Muscle of leg (tissue), 11 donors: ENCODE data around the gene SRGAP3. TPM values are rescaled to one million over a fixed set of nuclear protein-coding genes. Genes with fewer than 3 reads are reported as not detected.
A peak's percentile ranks its signal among the peaks of the same experiment; 100 is the strongest.

Experiments
- DNase-seq: peaks from one replicate; pipeline ENCODE4 v3.0.0; 2013
- H3K27ac ChIP-seq: one replicate; pipeline ENCODE4 v1.5.1; 2013; ENCODE audit warnings: mild to moderate bottlenecking, low read length, control low read depth
- H3K27me3 ChIP-seq: one replicate; pipeline ENCODE4 v1.6.1; 2013; ENCODE audit warnings: low read length; ENCODE audit not compliant: control insufficient read depth, insufficient read depth
- H3K36me3 ChIP-seq: one replicate; pipeline ENCODE4 v1.6.1; 2013; ENCODE audit warnings: low read length; ENCODE audit not compliant: control insufficient read depth, insufficient read depth
- H3K4me1 ChIP-seq: one replicate; pipeline ENCODE4 v1.6.1; 2013; ENCODE audit warnings: low read length; ENCODE audit not compliant: control insufficient read depth, insufficient read depth
- H3K4me3 ChIP-seq: one replicate; pipeline ENCODE4 v1.5.1; 2013; ENCODE audit warnings: low read length, control low read depth
- H3K9me3 ChIP-seq: replicated peaks from 2 replicates; pipeline ENCODE4 v1.6.1; 2013; ENCODE audit warnings: low read depth, low read length; ENCODE audit not compliant: control insufficient read depth
- WGBS: methylation state at CpG from one replicate; pipeline ENCODE4 v1.1.5; 2013; ENCODE audit warnings: missing lambda C conversion rate; ENCODE audit not compliant: insufficient coverage; 5-methylcytosine and 5-hydroxymethylcytosine counted together
- polyA plus RNA-seq, 8 donors: library from polyadenylated mRNA; unstranded; fragments of 120-200 nt; gene quantifications; one replicate each; pipeline versions ENCODE4 v1.2.1 to v1.2.3, GENCODE V29; 2013; ENCODE audit warnings: inconsistent platforms in 1 of 8, low replicate concordance in 1 of 8; ENCODE audit not compliant: insufficient read length in 8 of 8, insufficient read depth in 1 of 8
- total RNA-seq: library from RNA; stranded (reverse); fragments of 120-200 nt; gene quantifications from one replicate; pipeline ENCODE4 v1.2.4, GENCODE V29; 2013

Gene SRGAP3
- total and polyA plus RNA-seq, 9 donors = 16.2 to 25.7 (median 20.2) TPM

DNA sequence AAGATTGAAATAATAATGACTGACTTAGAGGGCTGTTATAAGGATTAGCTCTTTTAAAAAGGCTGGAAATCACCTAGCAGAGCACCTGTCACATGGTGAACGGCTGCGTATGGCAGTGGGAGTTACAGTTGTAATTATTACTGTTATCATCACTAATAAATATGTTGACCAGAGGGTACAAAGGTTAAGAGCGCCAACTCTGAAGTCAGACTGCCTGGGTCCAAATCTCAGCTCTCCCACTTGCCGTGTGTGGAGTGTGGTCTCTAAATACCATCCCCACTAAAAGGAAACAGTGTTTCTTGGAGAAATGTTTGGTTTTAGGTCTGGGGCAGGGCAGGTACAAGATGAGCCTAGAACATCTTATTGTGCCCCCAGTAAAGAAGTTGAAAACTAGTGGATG lies 280.2 kb downstream of the SRGAP3 start:
- peaks cover 17% of the 10 kb centered on the region for H3K27me3 ChIP-seq
- H3K27ac ChIP-seq = no peak overlapping the region
- no peaks in the 10 kb centered on the region for H3K9me3 ChIP-seq
- WGBS = no CpG with 5 or more reads among the region's 4 CpGs
- H3K36me3 ChIP-seq = no peaks in the 10 kb centered on the region
- DNase-seq = no peak
- no peak overlapping the region for H3K4me3 ChIP-seq
- H3K4me1 ChIP-seq = peaks cover 2% of the 10 kb centered on the region

GRCh38 chr3:8968375-8968882 lies 281.0 kb downstream of the SRGAP3 start:
- Histone ChIP-seq H3K4me1 (peaks cover 2% of the 10 kb centered on the region), H3K36me3 (no peaks in the 10 kb centered on the region), H3K27ac (no peak overlapping the region), H3K9me3 (no peaks in the 10 kb centered on the region), H3K27me3 (peaks cover 17% of the 10 kb centered on the region), H3K4me3 (no peak overlapping the region)
- DNase-seq = no peak
- WGBS = 83% methylated on average over 3 of the region's 5 CpGs

- no peak for DNase-seq
These were observed 281.9 kb downstream of the SRGAP3 start for GRCh38 chr3:8967553-8967952.

DNA sequence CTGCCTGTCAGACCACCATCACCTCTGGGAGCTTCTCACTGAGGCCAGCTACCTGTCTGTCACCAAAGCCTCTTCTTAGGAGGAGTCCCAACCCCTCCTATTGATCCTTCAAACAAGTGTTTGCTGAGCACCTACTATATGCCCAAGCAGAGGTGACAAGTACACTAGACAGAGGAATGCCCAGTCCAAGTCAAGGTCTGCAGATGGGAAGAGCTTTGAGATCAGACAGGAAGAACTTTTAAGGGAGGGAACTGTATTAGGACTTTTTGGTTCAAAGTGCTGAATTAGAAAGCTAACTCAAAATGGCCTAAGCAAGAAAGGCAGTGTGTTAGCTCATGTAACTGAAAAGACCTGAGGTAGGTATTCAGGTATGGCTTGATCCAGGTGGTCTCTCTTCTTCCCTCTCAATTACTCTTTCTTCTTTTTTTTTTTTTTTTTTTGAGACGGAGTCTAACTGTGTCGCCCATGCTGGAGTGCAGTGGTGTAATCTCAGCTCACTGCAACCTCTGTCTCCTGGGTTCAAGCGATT lies 282.6 kb downstream of the SRGAP3 start:
- peaks cover 15% of the 10 kb centered on the region for H3K27me3 ChIP-seq
- H3K9me3 ChIP-seq = no peaks in the 10 kb centered on the region
- WGBS = no CpG with 5 or more reads among the region's 3 CpGs
- no peak overlapping the region for H3K4me3 ChIP-seq
- DNase-seq = no peak
- no peak overlapping the region for H3K27ac ChIP-seq
- no peaks in the 10 kb centered on the region for H3K36me3 ChIP-seq
- peaks cover 9% of the 10 kb centered on the region for H3K4me1 ChIP-seq

More at GRCh38 chr3:8967553-8967952, 281.9 kb downstream of the SRGAP3 start:
- Histone ChIP-seq H3K27me3 (peaks cover 17% of the 10 kb centered on the region), H3K4me3 (no peak overlapping the region), H3K9me3 (no peaks in the 10 kb centered on the region), H3K36me3 (no peaks in the 10 kb centered on the region), H3K27ac (no peak overlapping the region), H3K4me1 (peaks cover 4% of the 10 kb centered on the region)
- 75% methylated on average over 2 of the region's 5 CpGs for WGBS

- Histone ChIP-seq H3K27ac (no peak overlapping the region), H3K36me3 (no peaks in the 10 kb centered on the region), H3K4me1 (peaks cover 9% of the 10 kb centered on the region), H3K27me3 (peaks cover 15% of the 10 kb centered on the region), H3K4me3 (no peak overlapping the region), H3K9me3 (no peaks in the 10 kb centered on the region)
- WGBS = 67% methylated on average over 1 of the region's 2 CpGs
- DNase-seq = no peak
These were observed 283.2 kb downstream of the SRGAP3 start for GRCh38 chr3:8966150-8966819.

GRCh38 chr3:8964436-8965370 lies 284.7 kb downstream of the SRGAP3 start:
- Histone ChIP-seq H3K9me3 (no peaks in the 10 kb centered on the region), H3K4me3 (no peak overlapping the region), H3K27ac (no peak overlapping the region), H3K4me1 (peaks cover 6% of the 10 kb centered on the region), H3K27me3 (peaks cover 15% of the 10 kb centered on the region), H3K36me3 (no peaks in the 10 kb centered on the region)
- WGBS = 41% methylated on average over 2 of the region's 11 CpGs
- no peak for DNase-seq

DNA sequence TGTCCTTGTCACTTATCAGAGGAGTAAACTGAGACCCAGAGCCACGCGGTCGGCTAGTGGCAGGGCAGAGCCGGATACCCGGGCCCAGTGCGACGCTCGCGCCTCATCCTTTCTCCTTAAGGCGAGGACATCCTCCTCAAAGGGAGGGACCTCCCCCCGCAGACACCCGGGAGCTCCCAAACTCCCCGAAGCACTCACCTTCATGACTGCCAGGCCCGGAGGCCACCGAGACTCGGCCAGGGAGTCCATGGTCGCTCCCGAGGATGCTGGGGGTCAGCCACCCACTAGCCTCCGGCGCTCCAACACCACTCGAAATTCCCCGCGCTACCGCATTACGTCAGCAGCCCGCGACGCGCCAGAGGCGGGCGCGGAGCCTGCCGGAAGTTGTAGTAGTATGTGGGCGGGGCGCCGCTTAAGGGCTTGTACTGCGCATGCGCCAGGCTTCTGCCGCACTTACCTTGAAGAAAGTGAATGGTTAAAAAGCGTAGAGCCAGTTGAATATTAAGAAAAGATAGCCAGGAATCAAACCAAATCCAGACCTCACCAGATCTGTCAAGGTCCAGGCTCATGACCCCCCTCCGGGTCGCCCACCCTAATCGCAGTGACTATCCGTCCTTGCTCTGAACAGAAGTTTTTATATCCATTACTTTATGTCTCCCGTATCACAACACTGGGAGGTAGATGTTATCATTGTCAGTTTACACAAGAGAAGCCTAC lies 286.2 kb downstream of the SRGAP3 start, which contains the start of gene RAD18:
Gene RAD18, minus strand, starts transcription at position 336 of the 717 bp plus-strand sequence. Its CDS starts 87 bp downstream, at position 249.
- WGBS = 0% methylated on average over 28 of the region's 45 CpGs
- H3K27me3 ChIP-seq = peaks cover 8% of the 10 kb centered on the region
- peak within 1 kb of the TSS; percentile 82 for H3K4me3 ChIP-seq
- peaks cover 6% of the 10 kb centered on the region for H3K4me1 ChIP-seq
- H3K27ac ChIP-seq = peak within 1 kb of the TSS; percentile 68
- peak; percentile 94 for DNase-seq
- no peaks in the 10 kb centered on the region for H3K9me3 ChIP-seq
- no peaks in the 10 kb centered on the region for H3K36me3 ChIP-seq

GRCh38 chr3:8962226-8962861 lies 287.1 kb downstream of the SRGAP3 start:
- WGBS = 8% methylated on average over 2 of the region's 6 CpGs
- H3K27ac ChIP-seq = no peak overlapping the region
- peak overlapping the region; percentile 82 for H3K4me3 ChIP-seq
- H3K4me1 ChIP-seq = peaks cover 6% of the 10 kb centered on the region
- H3K36me3 ChIP-seq = no peaks in the 10 kb centered on the region
- H3K27me3 ChIP-seq = peaks cover under 1% of the 10 kb centered on the region
- DNase-seq = no peak
- no peaks in the 10 kb centered on the region for H3K9me3 ChIP-seq

DNA sequence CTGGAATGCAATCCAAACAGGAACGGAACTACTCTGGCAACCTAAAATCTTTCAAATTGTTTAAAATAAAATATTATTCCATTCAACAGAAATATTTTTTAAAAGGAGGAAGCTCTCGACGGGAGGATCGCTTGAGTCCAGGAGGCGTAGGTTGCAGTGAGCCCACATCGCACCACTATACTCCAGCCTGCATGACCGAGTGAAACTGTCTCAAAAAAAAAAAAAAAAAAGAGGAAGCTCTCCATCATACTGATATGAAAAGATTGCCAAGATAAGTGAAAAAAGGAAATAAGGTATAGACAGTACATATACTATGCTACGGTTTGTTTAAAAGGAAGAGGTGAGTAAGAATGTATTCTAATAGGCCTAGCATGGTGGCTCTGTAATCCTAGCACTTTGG lies 289.8 kb downstream of the SRGAP3 start:
- no peaks in the 10 kb centered on the region for H3K9me3 ChIP-seq
- no peak overlapping the region for H3K27ac ChIP-seq
- no CpG with 5 or more reads among the region's 8 CpGs for WGBS
- peaks cover 6% of the 10 kb centered on the region for H3K4me1 ChIP-seq
- peaks cover 3% of the 10 kb centered on the region for H3K36me3 ChIP-seq
- no peak overlapping the region for H3K4me3 ChIP-seq
- DNase-seq = no peak
- no peaks in the 10 kb centered on the region for H3K27me3 ChIP-seq
